ENCODE results near the gene PSPN. TPM values are rescaled to one million over a fixed set of nuclear protein-coding genes. Genes with fewer than 3 reads are reported as not detected.
"Not testable (repeated sequence)": the region's sequence is repeated elsewhere in the genome, so short reads cannot be mapped to it uniquely, and the experiment has no call there.

The PSPN gene
- total RNA-seq, 1 donor from 2014 or later: 4.6 TPM

GRCh38 chr19:6373096-6373812 is 2.5 kb downstream of the PSPN start:
- Mint-ChIP-seq H3K27ac (ENCODE audit: unreplicated experiment) (peak overlapping the region; percentile 72), H3K9me3 (ENCODE audit: unreplicated experiment) (no peaks in the 10 kb centered on the region), H3K36me3 (ENCODE audit: low read depth, unreplicated experiment) (peaks cover 15% of the 10 kb centered on the region), H3K4me1 (ENCODE audit: unreplicated experiment) (peaks cover 8% of the 10 kb centered on the region), H3K4me3 (ENCODE audit: unreplicated experiment) (peak overlapping the region; percentile 89), H3K27me3 (ENCODE audit: unreplicated experiment) (peaks cover 15% of the 10 kb centered on the region)
- DNase-seq (ENCODE audit: low spot score): peak; percentile 99
- TF ChIP-seq CTCF (IDR thresholded peaks at IDR 0.05; ENCODE audit: unreplicated experiment): no peak

- peaks cover 15% of the 10 kb centered on the region for H3K27me3 Mint-ChIP-seq (ENCODE audit: unreplicated experiment)
Measured at GRCh38 chr19:6372594-6373095, 3.1 kb downstream of the PSPN start, which contains the start of gene ALKBH7. TSS of gene ALKBH7 (plus strand) at chr19:6372794. CDS start at chr19:6372821, 27 bp downstream.

GRCh38 chr19:6364353-6364752 is 11.4 kb downstream of the PSPN start:
- no peak for TF ChIP-seq CTCF (IDR thresholded peaks at IDR 0.05; ENCODE audit: unreplicated experiment)
- Mint-ChIP-seq H3K27me3 (ENCODE audit: unreplicated experiment) (peaks cover 11% of the 10 kb centered on the region), H3K36me3 (ENCODE audit: low read depth, unreplicated experiment) (peaks cover 12% of the 10 kb centered on the region), H3K4me1 (ENCODE audit: unreplicated experiment) (peaks cover 9% of the 10 kb centered on the region), H3K4me3 (ENCODE audit: unreplicated experiment) (no peak overlapping the region), H3K27ac (ENCODE audit: unreplicated experiment) (no peak overlapping the region), H3K9me3 (ENCODE audit: unreplicated experiment) (peaks cover 5% of the 10 kb centered on the region)
- no peak for DNase-seq (ENCODE audit: low spot score)

More at GRCh38 chr19:6372594-6373095, 3.1 kb downstream of the PSPN start, which contains the start of gene ALKBH7:
- H3K4me3 Mint-ChIP-seq (ENCODE audit: unreplicated experiment): peak within 1 kb of the TSS; percentile 89
- H3K27ac Mint-ChIP-seq (ENCODE audit: unreplicated experiment): peak within 1 kb of the TSS; percentile 90
- peaks cover 8% of the 10 kb centered on the region for H3K4me1 Mint-ChIP-seq (ENCODE audit: unreplicated experiment)
- no peak for TF ChIP-seq CTCF (IDR thresholded peaks at IDR 0.05; ENCODE audit: unreplicated experiment)
- no peaks in the 10 kb centered on the region for H3K9me3 Mint-ChIP-seq (ENCODE audit: unreplicated experiment)
- H3K36me3 Mint-ChIP-seq (ENCODE audit: low read depth, unreplicated experiment): peaks cover 15% of the 10 kb centered on the region
- peak; percentile 89 for DNase-seq (ENCODE audit: low spot score)

GRCh38 chr19:6362351-6362801 is 13.4 kb downstream of the PSPN start:
- peaks cover 5% of the 10 kb centered on the region for H3K9me3 Mint-ChIP-seq (ENCODE audit: unreplicated experiment)
- TF ChIP-seq CTCF (IDR thresholded peaks at IDR 0.05; ENCODE audit: unreplicated experiment): no peak
- peaks cover 9% of the 10 kb centered on the region for H3K27me3 Mint-ChIP-seq (ENCODE audit: unreplicated experiment)
- no peak for DNase-seq (ENCODE audit: low spot score)
- peaks cover 9% of the 10 kb centered on the region for H3K36me3 Mint-ChIP-seq (ENCODE audit: low read depth, unreplicated experiment)
- peak overlapping the region; percentile 93 for H3K4me3 Mint-ChIP-seq (ENCODE audit: unreplicated experiment)
- peaks cover 9% of the 10 kb centered on the region for H3K4me1 Mint-ChIP-seq (ENCODE audit: unreplicated experiment)
- H3K27ac Mint-ChIP-seq (ENCODE audit: unreplicated experiment): peak overlapping the region; percentile 57

- peak overlapping the region; percentile 93 for H3K4me3 Mint-ChIP-seq (ENCODE audit: unreplicated experiment)
- peak overlapping the region; percentile 57 for H3K27ac Mint-ChIP-seq (ENCODE audit: unreplicated experiment)
- no peak for DNase-seq (ENCODE audit: low spot score)
- TF ChIP-seq CTCF (IDR thresholded peaks at IDR 0.05; ENCODE audit: unreplicated experiment): no peak
- peaks cover 9% of the 10 kb centered on the region for H3K27me3 Mint-ChIP-seq (ENCODE audit: unreplicated experiment)
- H3K36me3 Mint-ChIP-seq (ENCODE audit: low read depth, unreplicated experiment): peaks cover 9% of the 10 kb centered on the region
- peaks cover 9% of the 10 kb centered on the region for H3K4me1 Mint-ChIP-seq (ENCODE audit: unreplicated experiment)
- peaks cover 5% of the 10 kb centered on the region for H3K9me3 Mint-ChIP-seq (ENCODE audit: unreplicated experiment)
Measured at GRCh38 chr19:6362027-6362350, 13.7 kb downstream of the PSPN start.

GRCh38 chr19:6360857-6361216 is 14.9 kb downstream of the PSPN start:
- H3K4me3 Mint-ChIP-seq (ENCODE audit: unreplicated experiment): peak overlapping the region; percentile 93
- H3K9me3 Mint-ChIP-seq (ENCODE audit: unreplicated experiment); DNase-seq (ENCODE audit: low spot score); H3K27me3 Mint-ChIP-seq (ENCODE audit: unreplicated experiment); H3K4me1 Mint-ChIP-seq (ENCODE audit: unreplicated experiment); H3K27ac Mint-ChIP-seq (ENCODE audit: unreplicated experiment); H3K36me3 Mint-ChIP-seq (ENCODE audit: low read depth, unreplicated experiment): not testable (repeated sequence)

GRCh38 chr19:6360445-6360844 is 15.3 kb downstream of the PSPN start:
- not testable (repeated sequence) for H3K4me1 Mint-ChIP-seq (ENCODE audit: unreplicated experiment); H3K4me3 Mint-ChIP-seq (ENCODE audit: unreplicated experiment); DNase-seq (ENCODE audit: low spot score); H3K36me3 Mint-ChIP-seq (ENCODE audit: low read depth, unreplicated experiment); H3K27ac Mint-ChIP-seq (ENCODE audit: unreplicated experiment); H3K9me3 Mint-ChIP-seq (ENCODE audit: unreplicated experiment); H3K27me3 Mint-ChIP-seq (ENCODE audit: unreplicated experiment)
